Uterus (tissue), 4 donors: ENCODE data around the gene RUBCNL. TPM values are rescaled to one million over a fixed set of nuclear protein-coding genes. Genes with fewer than 3 reads are reported as not detected.

Source experiments
- DNase-seq, 2 donors: peaks; one replicate each; pipeline ENCODE4 v3.0.0-alpha.2; 2019 to 2020
- H3K27ac ChIP-seq, 2 donors: fragments of 200-600 bp; sonication (generic); 1 replicate in 1 of 2; 2 replicates in 1 of 2; pipeline ENCODE4 v1.5.1; 2016 to 2018
- H3K27me3 ChIP-seq, 2 donors: fragments of 200-600 bp; sonication (generic); one replicate each; pipeline ENCODE4 v1.5.1; 2018 to 2019; ENCODE audit warnings: control low read depth in 1 of 2
- H3K36me3 ChIP-seq, 2 donors: fragments of 200-600 bp; sonication (generic); one replicate each; pipeline ENCODE4 v1.5.1; 2019; ENCODE audit warnings: control low read depth in 1 of 2
- H3K4me1 ChIP-seq, 2 donors: fragments of 200-600 bp; sonication (generic); one replicate each; pipeline ENCODE4 v1.5.1; 2018 to 2019; ENCODE audit warnings: control low read depth in 1 of 2
- H3K4me3 ChIP-seq, 2 donors: fragments of 200-600 bp; sonication (generic); 1 replicate in 1 of 2; 2 replicates in 1 of 2; pipeline ENCODE4 v1.5.1; 2018 to 2019; ENCODE audit warnings: mild to moderate bottlenecking in 1 of 2
- H3K9me3 ChIP-seq, 2 donors: fragments of 200-600 bp; sonication (generic); one replicate each; pipeline ENCODE4 v1.5.1; 2019; ENCODE audit warnings: control low read depth in 1 of 2
- POLR2A ChIP-seq, 2 donors: fragments of 450-650 bp; IDR thresholded peaks; one replicate each; pipeline ENCODE4 v1.6.1; 2016; ENCODE audit warnings: antibody characterized with exemption in 2 of 2, mild to moderate bottlenecking in 1 of 2, moderate library complexity in 1 of 2
- intact Hi-C: fragments of 100-400 bp; cut with DNase I; formaldehyde crosslinking; loops from one replicate; pipeline ENCODE4 v1.15.1; 2023; ENCODE audit warnings: low total_unique reads
- total RNA-seq, 4 donors: library from RNA; depleted of rRNA in 3 of 4; stranded (reverse); fragments of >200 nt in 3 of 4; gene quantifications; one replicate each; pipeline versions ENCODE4 v1.1.0 to v1.2.4, GENCODE V29; 2014 to 2023
- TF ChIP-seq, protein P1 (sequence below), 4 experiments: fragments of 200-600 bp in 2 of 4; fragments of 450-650 bp in 2 of 4; sonication (generic) in 2 of 4; IDR thresholded peaks; one replicate each; pipeline ENCODE4 v1.5.1; 2016 to 2019; ENCODE audit warnings: antibody characterized with exemption in 4 of 4, mild to moderate bottlenecking in 2 of 4, moderate library complexity in 1 of 4
- donor health status: DM: yes; HTN: yes; CAD: no.

Gene RUBCNL
- total RNA-seq, 4 donors from 2014 or later, result 0.59 to 11.8 (median 3.3) TPM

DNA sequence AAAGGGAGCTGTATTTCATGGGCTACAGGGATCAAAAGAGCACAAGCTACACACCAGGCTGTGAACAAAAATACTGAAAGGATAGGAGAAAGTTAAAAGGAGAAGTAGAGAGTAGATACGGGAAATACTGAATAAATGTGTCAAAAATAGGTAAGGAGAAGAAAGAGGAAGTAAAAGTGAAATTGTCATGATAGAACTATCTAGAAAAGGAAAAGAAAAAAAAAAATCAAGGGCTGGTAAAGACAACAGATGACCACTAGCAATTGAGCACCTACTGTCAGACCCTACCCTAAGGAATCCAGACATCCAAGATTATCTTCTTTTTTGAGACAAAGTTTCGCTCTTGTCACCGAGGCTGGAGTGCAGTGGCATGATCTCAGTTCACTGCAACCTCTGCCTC, 4.8 kb downstream of the RUBCNL start:
- H3K36me3 ChIP-seq, result no peaks in the 10 kb centered on the region
- H3K27me3 ChIP-seq, result no peaks in the 10 kb centered on the region
- intact Hi-C loops, result no loop called here
- H3K4me1 ChIP-seq, result no peaks in the 10 kb centered on the region
- TF ChIP-seq, protein P1, sequence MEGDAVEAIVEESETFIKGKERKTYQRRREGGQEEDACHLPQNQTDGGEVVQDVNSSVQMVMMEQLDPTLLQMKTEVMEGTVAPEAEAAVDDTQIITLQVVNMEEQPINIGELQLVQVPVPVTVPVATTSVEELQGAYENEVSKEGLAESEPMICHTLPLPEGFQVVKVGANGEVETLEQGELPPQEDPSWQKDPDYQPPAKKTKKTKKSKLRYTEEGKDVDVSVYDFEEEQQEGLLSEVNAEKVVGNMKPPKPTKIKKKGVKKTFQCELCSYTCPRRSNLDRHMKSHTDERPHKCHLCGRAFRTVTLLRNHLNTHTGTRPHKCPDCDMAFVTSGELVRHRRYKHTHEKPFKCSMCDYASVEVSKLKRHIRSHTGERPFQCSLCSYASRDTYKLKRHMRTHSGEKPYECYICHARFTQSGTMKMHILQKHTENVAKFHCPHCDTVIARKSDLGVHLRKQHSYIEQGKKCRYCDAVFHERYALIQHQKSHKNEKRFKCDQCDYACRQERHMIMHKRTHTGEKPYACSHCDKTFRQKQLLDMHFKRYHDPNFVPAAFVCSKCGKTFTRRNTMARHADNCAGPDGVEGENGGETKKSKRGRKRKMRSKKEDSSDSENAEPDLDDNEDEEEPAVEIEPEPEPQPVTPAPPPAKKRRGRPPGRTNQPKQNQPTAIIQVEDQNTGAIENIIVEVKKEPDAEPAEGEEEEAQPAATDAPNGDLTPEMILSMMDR (IDR thresholded peaks at IDR 0.05), result no peak
- TF ChIP-seq POLR2A (IDR thresholded peaks at IDR 0.05), result no peak
- no peak for DNase-seq
- no peaks in the 10 kb centered on the region for H3K9me3 ChIP-seq
- no peak overlapping the region for H3K27ac ChIP-seq
- no peak overlapping the region for H3K4me3 ChIP-seq

DNA sequence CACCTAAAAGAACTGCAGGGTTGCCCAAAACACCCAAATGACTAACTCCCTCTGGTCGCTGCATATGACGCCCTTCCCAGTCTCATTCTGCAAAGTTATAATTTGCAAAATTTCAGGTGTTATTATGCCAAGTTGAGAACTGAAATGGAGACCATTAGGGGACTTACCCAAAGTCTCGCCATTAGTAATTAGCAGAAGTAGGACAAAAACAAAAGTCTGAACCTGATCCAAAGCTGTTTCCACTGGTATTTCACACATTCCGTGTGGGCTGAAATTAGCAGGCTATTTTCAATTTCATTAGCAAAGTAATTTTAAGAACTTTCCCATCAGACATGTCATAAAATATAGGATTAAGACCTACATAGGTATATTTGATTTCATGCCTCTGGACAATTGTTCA, 6.8 kb downstream of the RUBCNL start:
- no peak for TF ChIP-seq POLR2A (IDR thresholded peaks at IDR 0.05)
- TF ChIP-seq, protein P1 (IDR thresholded peaks at IDR 0.05), result no peak
- Histone ChIP-seq H3K9me3 (no peaks in the 10 kb centered on the region), H3K4me3 (no peak overlapping the region), H3K36me3 (no peaks in the 10 kb centered on the region), H3K27me3 (no peaks in the 10 kb centered on the region), H3K4me1 (no peaks in the 10 kb centered on the region), H3K27ac (no peak overlapping the region)
- no peak for DNase-seq
- intact Hi-C loops, result no loop called here

DNA sequence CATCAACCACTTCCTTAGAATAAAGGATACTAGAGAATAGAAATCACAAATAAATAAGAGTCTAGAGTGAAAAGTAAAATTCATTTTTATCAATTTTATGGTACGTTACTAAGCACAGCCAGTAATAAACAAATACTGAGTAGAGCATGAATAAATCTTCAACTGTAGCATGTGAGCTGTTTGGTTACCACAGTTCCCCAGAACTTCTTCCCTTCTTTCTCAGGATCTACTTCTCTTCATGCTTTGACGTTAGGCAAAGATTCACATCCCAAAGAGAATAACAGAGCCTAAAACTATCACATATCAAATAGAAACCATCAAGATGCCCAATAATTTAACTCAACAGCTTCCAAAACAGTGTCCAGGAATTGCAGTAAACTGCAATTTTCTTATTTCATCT, 7.4 kb downstream of the RUBCNL start:
- Histone ChIP-seq H3K27me3 (no peaks in the 10 kb centered on the region), H3K27ac (no peak overlapping the region), H3K36me3 (no peaks in the 10 kb centered on the region), H3K4me1 (no peaks in the 10 kb centered on the region), H3K9me3 (no peaks in the 10 kb centered on the region), H3K4me3 (no peak overlapping the region)
- DNase-seq, result no peak
- TF ChIP-seq, protein P1 (IDR thresholded peaks at IDR 0.05), result no peak
- TF ChIP-seq POLR2A (IDR thresholded peaks at IDR 0.05), result no peak
- intact Hi-C loops, result no loop called here

DNA sequence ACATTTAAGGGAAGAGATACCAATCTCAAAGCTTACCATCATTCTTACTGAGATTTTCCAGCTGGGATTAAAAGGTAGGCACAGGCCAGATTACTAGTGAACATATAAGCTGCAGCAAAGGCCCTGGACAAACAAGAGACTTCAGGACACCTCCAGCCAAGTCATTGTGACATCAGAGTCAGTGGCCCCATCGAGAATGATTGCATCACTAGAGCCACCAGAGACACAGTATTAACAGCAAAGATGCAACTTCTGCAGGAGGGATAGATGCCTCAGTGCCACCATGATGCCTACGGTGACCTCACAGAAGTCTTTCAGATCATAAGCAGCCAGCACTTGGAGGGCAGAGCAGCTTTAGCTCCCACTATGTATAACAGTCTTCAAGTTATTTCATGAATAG, 8.6 kb downstream of the RUBCNL start:
- TF ChIP-seq, protein P1 (IDR thresholded peaks at IDR 0.05), result no peak
- TF ChIP-seq POLR2A (IDR thresholded peaks at IDR 0.05), result no peak
- Histone ChIP-seq H3K36me3 (no peaks in the 10 kb centered on the region), H3K4me1 (no peaks in the 10 kb centered on the region), H3K27ac (no peak overlapping the region), H3K4me3 (no peak overlapping the region), H3K9me3 (no peaks in the 10 kb centered on the region), H3K27me3 (no peaks in the 10 kb centered on the region)
- intact Hi-C loops, result no loop called here
- DNase-seq, result no peak

DNA sequence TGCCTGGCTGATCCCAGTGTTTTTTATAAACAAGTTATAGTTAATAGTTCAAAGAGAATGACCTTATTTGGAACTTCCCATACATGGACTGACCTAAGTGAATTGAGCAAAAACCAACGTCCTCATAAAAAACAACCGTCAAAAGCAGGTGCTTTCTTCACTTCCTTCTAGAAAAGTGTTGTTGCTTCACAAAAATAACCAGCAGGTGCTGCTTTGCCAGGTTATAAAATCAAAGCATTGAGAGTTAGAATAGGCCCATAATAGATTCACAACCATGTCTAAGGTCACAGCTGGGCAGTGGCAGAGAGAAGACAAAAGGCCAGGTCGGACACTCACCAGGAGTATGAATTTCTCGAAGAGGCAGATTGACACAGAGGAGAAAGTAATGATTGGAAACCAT, 9.5 kb downstream of the RUBCNL start:
- Histone ChIP-seq H3K27me3 (no peaks in the 10 kb centered on the region), H3K4me3 (no peak overlapping the region), H3K4me1 (no peaks in the 10 kb centered on the region), H3K9me3 (no peaks in the 10 kb centered on the region), H3K27ac (no peak overlapping the region), H3K36me3 (no peaks in the 10 kb centered on the region)
- no peak for DNase-seq
- intact Hi-C loops, result no loop called here
- TF ChIP-seq, protein P1 (IDR thresholded peaks at IDR 0.05), result no peak
- no peak for TF ChIP-seq POLR2A (IDR thresholded peaks at IDR 0.05)
